Measurements from ENCODE around the gene GAN. TPM values are rescaled to one million over a fixed set of nuclear protein-coding genes. Genes with fewer than 3 reads are reported as not detected.

Gene GAN
- total RNA-seq, 4 donors from 2014 or later = 5.0 to 8.0 (median 6.4) TPM

GRCh38 chr16:81380932-81381331, 66.2 kb downstream of the GAN start:
- DNase-seq (no peak), ATAC-seq (no peak)
- Histone ChIP-seq H3K9me3 (no peaks in the 10 kb centered on the region), H3K36me3 (peaks cover 0 to 17% of the 10 kb centered on the region in 2 donors), H3K4me3 (no peak overlapping the region), H3K27ac (no peak overlapping the region), H3K27me3 (no peaks in the 10 kb centered on the region), H3K4me1 (peaks cover 0 to 4% of the 10 kb centered on the region in 2 donors)
- intact Hi-C loops (cut with DNase I; ENCODE audit: low total_unique reads) = no loop called here
- in situ Hi-C loops (cut with MboI; ENCODE audit: low sequenced_read_pairs in 4 of 4) = loop anchor here in 1 of 4 donors (25.0 kb wide), 1 partner anchor 506 kb away; no protein-coding TSS in a partner anchor
- TF ChIP-seq CTCF (IDR thresholded peaks at IDR 0.05 in 4 of 5, conservative IDR thresholded peaks at IDR 0.05 in 1 of 5) = no peak
- TF ChIP-seq POLR2A (IDR thresholded peaks at IDR 0.05) = no peak

- TF ChIP-seq CTCF (IDR thresholded peaks at IDR 0.05 in 4 of 5, conservative IDR thresholded peaks at IDR 0.05 in 1 of 5) = no peak
- TF ChIP-seq POLR2A (IDR thresholded peaks at IDR 0.05) = no peak
- Histone ChIP-seq H3K27me3 (no peaks in the 10 kb centered on the region), H3K4me3 (no peak overlapping the region), H3K4me1 (peaks cover 0 to 4% of the 10 kb centered on the region in 2 donors), H3K9me3 (no peaks in the 10 kb centered on the region), H3K36me3 (no peaks in the 10 kb centered on the region), H3K27ac (peak overlapping the region in 3 of 4 donors; percentile 56 to 59 (median 56))
- in situ Hi-C loops (cut with MboI; ENCODE audit: low sequenced_read_pairs in 4 of 4) (loop anchor here in 1 of 4 donors (25.0 kb wide), 1 partner anchor 503 kb away; no protein-coding TSS in a partner anchor), intact Hi-C loops (cut with DNase I; ENCODE audit: low total_unique reads) (no loop called here)
- DNase-seq (no peak), ATAC-seq (no peak)
Observed at GRCh38 chr16:81384006-81384405, 69.2 kb downstream of the GAN start.

- no peaks in the 10 kb centered on the region for H3K36me3 ChIP-seq
- ATAC-seq = no peak
- H3K4me1 ChIP-seq = peaks cover 0 to 4% of the 10 kb centered on the region in 2 donors
- no peaks in the 10 kb centered on the region for H3K27me3 ChIP-seq
- intact Hi-C loops (cut with DNase I; ENCODE audit: low total_unique reads) = no loop called here
- TF ChIP-seq POLR2A (IDR thresholded peaks at IDR 0.05) (no peak), CTCF (IDR thresholded peaks at IDR 0.05 in 4 of 5, conservative IDR thresholded peaks at IDR 0.05 in 1 of 5) (no peak)
- no peak for DNase-seq
- H3K9me3 ChIP-seq = no peaks in the 10 kb centered on the region
- in situ Hi-C loops (cut with MboI; ENCODE audit: low sequenced_read_pairs in 4 of 4) = loop anchor here in 1 of 4 donors (25.0 kb wide), 1 partner anchor 502 kb away; no protein-coding TSS in a partner anchor
- no peak overlapping the region for H3K4me3 ChIP-seq
- H3K27ac ChIP-seq = peak overlapping the region; percentile 52 to 59 (median 56)
Observed at GRCh38 chr16:81385031-81385756, 70.4 kb downstream of the GAN start.

- TF ChIP-seq CTCF (IDR thresholded peaks at IDR 0.05 in 4 of 5, conservative IDR thresholded peaks at IDR 0.05 in 1 of 5) (no peak), POLR2A (IDR thresholded peaks at IDR 0.05) (no peak)
- DNase-seq = no peak
- ATAC-seq = no peak
Observed at GRCh38 chr16:81388357-81388756, 73.6 kb downstream of the GAN start.

More at GRCh38 chr16:81388357-81388756, 73.6 kb downstream of the GAN start:
- Histone ChIP-seq H3K27ac (no peak overlapping the region), H3K4me3 (no peak overlapping the region), H3K36me3 (peaks cover 0 to 12% of the 10 kb centered on the region in 2 donors), H3K4me1 (peaks cover 0 to 4% of the 10 kb centered on the region in 2 donors), H3K9me3 (no peaks in the 10 kb centered on the region), H3K27me3 (no peaks in the 10 kb centered on the region)
- in situ Hi-C loops (cut with MboI; ENCODE audit: low sequenced_read_pairs in 4 of 4) = loop anchor here in 1 of 4 donors (25.0 kb wide), 1 partner anchor 499 kb away; no protein-coding TSS in a partner anchor
- intact Hi-C loops (cut with DNase I; ENCODE audit: low total_unique reads) = no loop called here
